Liver (tissue), 9 donors: ENCODE data around the gene CAPZB. TPM values are rescaled to one million over a fixed set of nuclear protein-coding genes. Genes with fewer than 3 reads are reported as not detected.

ENCODE experiments used
- DNase-seq: peaks from one replicate; pipeline ENCODE4 v3.0.0-alpha.2; 2017; ENCODE audit warnings: low spot score
- H3K27ac ChIP-seq, 2 donors: one replicate each; pipeline ENCODE4 v1.7.0; 2013; ENCODE audit warnings: inconsistent platforms in 2 of 2, low read length in 2 of 2, control low read depth in 1 of 2, low read depth in 1 of 2, mild to moderate bottlenecking in 1 of 2
- H3K27me3 ChIP-seq, 4 donors: one replicate each; pipeline versions ENCODE4 v1.6.1 to v1.7.0; 2013; ENCODE audit warnings: low read length in 3 of 4, inconsistent platforms in 1 of 4, mild to moderate bottlenecking in 1 of 4, moderate library complexity in 1 of 4; ENCODE audit not compliant: control insufficient read depth in 4 of 4, insufficient read depth in 4 of 4
- H3K36me3 ChIP-seq, 4 donors: one replicate each; pipeline versions ENCODE4 v1.6.1 to v1.7.0; 2013; ENCODE audit warnings: low read length in 3 of 4, mild to moderate bottlenecking in 3 of 4, low read depth in 1 of 4, moderate library complexity in 1 of 4; ENCODE audit not compliant: control insufficient read depth in 4 of 4, insufficient read depth in 3 of 4
- H3K4me1 ChIP-seq, 4 donors: one replicate each; pipeline versions ENCODE4 v1.6.1 to v1.7.0; 2013; ENCODE audit warnings: low read length in 3 of 4, mild to moderate bottlenecking in 3 of 4, moderate library complexity in 1 of 4; ENCODE audit not compliant: control insufficient read depth in 4 of 4, insufficient read depth in 4 of 4
- H3K4me3 ChIP-seq, 3 donors: one replicate each; pipeline versions ENCODE4 v1.6.1 to v1.7.0; 2013; ENCODE audit warnings: low read length in 3 of 3, control low read depth in 1 of 3, low read depth in 1 of 3, mild to moderate bottlenecking in 1 of 3
- H3K9ac ChIP-seq, 2 donors: one replicate each; pipeline ENCODE4 v1.7.0; 2013; ENCODE audit warnings: low read length in 2 of 2, mild to moderate bottlenecking in 2 of 2, moderate library complexity in 2 of 2, control low read depth in 1 of 2, low read depth in 1 of 2
- H3K9me3 ChIP-seq, 4 donors: one replicate each; pipeline versions ENCODE4 v1.6.1 to v1.7.0; 2013; ENCODE audit warnings: low read length in 3 of 4; ENCODE audit not compliant: control insufficient read depth in 4 of 4
- ATF3 ChIP-seq: IDR thresholded peaks from 2 replicates; pipeline ENCODE4 v1.6.1; 2016; ENCODE audit warnings: antibody characterized with exemption
- EGR1 ChIP-seq, 2 donors: IDR thresholded peaks; 2 replicates each; pipeline ENCODE4 v1.6.1; 2016 to 2018; ENCODE audit warnings: antibody characterized with exemption in 2 of 2, low read depth in 2 of 2
- FOXA1 ChIP-seq: IDR thresholded peaks from 2 replicates; pipeline ENCODE4 v1.6.1; 2016; ENCODE audit warnings: antibody characterized with exemption
- FOXA2 ChIP-seq: IDR thresholded peaks from 2 replicates; pipeline ENCODE4 v1.6.1; 2016; ENCODE audit warnings: antibody characterized with exemption
- GABPA ChIP-seq, 2 donors: IDR thresholded peaks in 1 of 2; conservative IDR thresholded peaks in 1 of 2; 2 replicates each; pipeline ENCODE4 v1.6.1; 2016; ENCODE audit warnings: antibody characterized with exemption in 2 of 2, mild to moderate bottlenecking in 1 of 2, moderate library complexity in 1 of 2
- HNF4A ChIP-seq, 2 donors: conservative IDR thresholded peaks; 2 replicates each; pipeline ENCODE4 v1.6.1; 2016; ENCODE audit warnings: antibody characterized with exemption in 2 of 2, mild to moderate bottlenecking in 2 of 2
- HNF4G ChIP-seq: IDR thresholded peaks from 2 replicates; pipeline ENCODE4 v1.6.1; 2016; ENCODE audit warnings: antibody characterized with exemption
- JUND ChIP-seq, 2 donors: IDR thresholded peaks; 2 replicates each; pipeline ENCODE4 v1.6.1; 2016; ENCODE audit warnings: antibody characterized with exemption in 2 of 2
- NR2F2 ChIP-seq: IDR thresholded peaks from 2 replicates; pipeline ENCODE4 v1.6.1; 2016; ENCODE audit warnings: antibody characterized with exemption
- RAD21 ChIP-seq, 2 donors: IDR thresholded peaks; 2 replicates each; pipeline ENCODE4 v1.6.1; 2016; ENCODE audit warnings: antibody characterized with exemption in 2 of 2, mild to moderate bottlenecking in 2 of 2
- REST ChIP-seq: IDR thresholded peaks from 2 replicates; pipeline ENCODE4 v1.6.1; 2016; ENCODE audit warnings: antibody characterized with exemption, mild to moderate bottlenecking
- RXRA ChIP-seq, 2 donors: IDR thresholded peaks; 2 replicates each; pipeline ENCODE4 v1.6.1; 2017 to 2018; ENCODE audit warnings: antibody characterized with exemption in 2 of 2, mild to moderate bottlenecking in 1 of 2
- SP1 ChIP-seq: IDR thresholded peaks from 2 replicates; pipeline ENCODE4 v1.6.1; 2018; ENCODE audit warnings: antibody characterized with exemption, mild to moderate bottlenecking
- TAF1 ChIP-seq: conservative IDR thresholded peaks from 2 replicates; pipeline ENCODE4 v1.6.1; 2016; ENCODE audit warnings: antibody characterized with exemption, mild to moderate bottlenecking
- YY1 ChIP-seq: IDR thresholded peaks from 2 replicates; pipeline ENCODE4 v1.6.1; 2016; ENCODE audit warnings: antibody characterized with exemption, mild to moderate bottlenecking
- ZBTB33 ChIP-seq: IDR thresholded peaks from 2 replicates; pipeline ENCODE4 v1.6.1; 2016; ENCODE audit warnings: antibody characterized with exemption
- WGBS: extraction: QIAGEN DNeasy Blood & Tissue Kit; methylation state at CpG from one replicate; pipeline ENCODE4 v1.1.7; 2013; 5-methylcytosine and 5-hydroxymethylcytosine counted together
- polyA plus RNA-seq, 2 donors: library from polyadenylated mRNA; stranded (reverse) in 1 of 2; unstranded in 1 of 2; fragments of 200-250 nt in 1 of 2; fragments of >200 nt in 1 of 2; fragmentation: Nextera tagmentation in 1 of 2; extraction: Ambion mirVana in 1 of 2; gene quantifications; one replicate each; pipeline versions ENCODE4 v1.2.1 to v1.2.3, GENCODE V29; 2013 to 2015
- total RNA-seq, 2 donors: library from RNA; depleted of rRNA; stranded (reverse); fragments of >200 nt; gene quantifications; one replicate each; pipeline ENCODE4 v1.2.3, GENCODE V29; 2014
- TF ChIP-seq, protein P1 (sequence below): fragments of 150-350 bp; IDR thresholded peaks from 2 replicates; pipeline ENCODE4 v1.5.1; 2017; ENCODE audit warnings: improper control_type of control experiment, low read depth, low read length; ENCODE audit not compliant: missing input control
- TF ChIP-seq, protein P2 (sequence below): IDR thresholded peaks from 2 replicates; pipeline ENCODE4 v1.6.1; 2016; ENCODE audit warnings: antibody characterized with exemption
- donor health status: healthy.
- donor health status: healthy.
- donor health status: healthy.
- donor health status: healthy.
- donor health status: healthy.

Gene CAPZB
- total and polyA plus RNA-seq, 4 donors: 38.3 to 98.9 (median 51.1) TPM

GRCh38 chr1:19342894-19343616 lies 142.3 kb downstream of the CAPZB start:
- peaks cover 2 to 19% (median 12%) of the 10 kb centered on the region in 4 donors for H3K4me1 ChIP-seq
- TF ChIP-seq ATF3: no peak
- TF ChIP-seq RAD21 (IDR thresholded peaks at IDR 0.05): no peak
- no peak for TF ChIP-seq TAF1
- no peak for TF ChIP-seq GABPA (IDR thresholded peaks at IDR 0.05 in 1 of 2, conservative IDR thresholded peaks at IDR 0.05 in 1 of 2)
- no peak for TF ChIP-seq YY1
- TF ChIP-seq, protein P1, sequence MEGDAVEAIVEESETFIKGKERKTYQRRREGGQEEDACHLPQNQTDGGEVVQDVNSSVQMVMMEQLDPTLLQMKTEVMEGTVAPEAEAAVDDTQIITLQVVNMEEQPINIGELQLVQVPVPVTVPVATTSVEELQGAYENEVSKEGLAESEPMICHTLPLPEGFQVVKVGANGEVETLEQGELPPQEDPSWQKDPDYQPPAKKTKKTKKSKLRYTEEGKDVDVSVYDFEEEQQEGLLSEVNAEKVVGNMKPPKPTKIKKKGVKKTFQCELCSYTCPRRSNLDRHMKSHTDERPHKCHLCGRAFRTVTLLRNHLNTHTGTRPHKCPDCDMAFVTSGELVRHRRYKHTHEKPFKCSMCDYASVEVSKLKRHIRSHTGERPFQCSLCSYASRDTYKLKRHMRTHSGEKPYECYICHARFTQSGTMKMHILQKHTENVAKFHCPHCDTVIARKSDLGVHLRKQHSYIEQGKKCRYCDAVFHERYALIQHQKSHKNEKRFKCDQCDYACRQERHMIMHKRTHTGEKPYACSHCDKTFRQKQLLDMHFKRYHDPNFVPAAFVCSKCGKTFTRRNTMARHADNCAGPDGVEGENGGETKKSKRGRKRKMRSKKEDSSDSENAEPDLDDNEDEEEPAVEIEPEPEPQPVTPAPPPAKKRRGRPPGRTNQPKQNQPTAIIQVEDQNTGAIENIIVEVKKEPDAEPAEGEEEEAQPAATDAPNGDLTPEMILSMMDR: no peak
- no peak for TF ChIP-seq NR2F2
- no peak for TF ChIP-seq HNF4A (conservative IDR thresholded peaks at IDR 0.05)
- TF ChIP-seq SP1: no peak
- TF ChIP-seq FOXA2: no peak
- no peak for TF ChIP-seq REST
- TF ChIP-seq, protein P2, sequence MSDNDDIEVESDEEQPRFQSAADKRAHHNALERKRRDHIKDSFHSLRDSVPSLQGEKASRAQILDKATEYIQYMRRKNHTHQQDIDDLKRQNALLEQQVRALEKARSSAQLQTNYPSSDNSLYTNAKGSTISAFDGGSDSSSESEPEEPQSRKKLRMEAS: no peak
- no peak for TF ChIP-seq FOXA1
- no peak for TF ChIP-seq HNF4G
- no peak for TF ChIP-seq ZBTB33
- no peak for TF ChIP-seq JUND (IDR thresholded peaks at IDR 0.05)
- TF ChIP-seq RXRA (IDR thresholded peaks at IDR 0.05): no peak
- no peak for TF ChIP-seq EGR1 (IDR thresholded peaks at IDR 0.05; ENCODE audit: low read depth in 2 of 2)
- WGBS: 91% methylated on average over 33 of the region's 33 CpGs
- H3K4me3 ChIP-seq: no peak overlapping the region
- H3K36me3 ChIP-seq: peaks cover 0 to 20% (median under 1%) of the 10 kb centered on the region in 4 donors
- H3K9me3 ChIP-seq: no peaks in the 10 kb centered on the region
- H3K27me3 ChIP-seq: no peaks in the 10 kb centered on the region
- no peak overlapping the region for H3K9ac ChIP-seq
- DNase-seq: no peak
- no peak overlapping the region for H3K27ac ChIP-seq
